ENCODE data around the gene CADM2.

The CADM2 gene

DNA sequence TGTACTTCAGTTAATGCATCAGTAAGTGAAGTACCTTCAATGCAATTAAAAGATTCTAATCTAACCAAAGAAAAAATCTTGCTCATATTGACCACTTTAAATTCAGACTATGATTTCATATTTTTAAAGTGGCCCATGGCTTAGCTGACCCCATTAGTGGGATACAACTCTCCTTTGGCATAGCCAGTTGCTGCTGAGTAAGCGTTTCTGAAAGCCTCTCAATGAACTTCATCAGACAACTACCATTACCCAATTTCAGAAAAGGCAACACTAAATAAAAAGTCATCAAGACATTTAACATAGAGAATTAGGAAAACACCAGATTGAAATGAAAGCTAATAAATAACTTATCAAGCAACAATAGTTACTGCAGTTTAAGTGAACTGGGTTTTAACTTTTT, 27.0 kb downstream of the CADM2 start:
- no peak for DNase-seq

DNA sequence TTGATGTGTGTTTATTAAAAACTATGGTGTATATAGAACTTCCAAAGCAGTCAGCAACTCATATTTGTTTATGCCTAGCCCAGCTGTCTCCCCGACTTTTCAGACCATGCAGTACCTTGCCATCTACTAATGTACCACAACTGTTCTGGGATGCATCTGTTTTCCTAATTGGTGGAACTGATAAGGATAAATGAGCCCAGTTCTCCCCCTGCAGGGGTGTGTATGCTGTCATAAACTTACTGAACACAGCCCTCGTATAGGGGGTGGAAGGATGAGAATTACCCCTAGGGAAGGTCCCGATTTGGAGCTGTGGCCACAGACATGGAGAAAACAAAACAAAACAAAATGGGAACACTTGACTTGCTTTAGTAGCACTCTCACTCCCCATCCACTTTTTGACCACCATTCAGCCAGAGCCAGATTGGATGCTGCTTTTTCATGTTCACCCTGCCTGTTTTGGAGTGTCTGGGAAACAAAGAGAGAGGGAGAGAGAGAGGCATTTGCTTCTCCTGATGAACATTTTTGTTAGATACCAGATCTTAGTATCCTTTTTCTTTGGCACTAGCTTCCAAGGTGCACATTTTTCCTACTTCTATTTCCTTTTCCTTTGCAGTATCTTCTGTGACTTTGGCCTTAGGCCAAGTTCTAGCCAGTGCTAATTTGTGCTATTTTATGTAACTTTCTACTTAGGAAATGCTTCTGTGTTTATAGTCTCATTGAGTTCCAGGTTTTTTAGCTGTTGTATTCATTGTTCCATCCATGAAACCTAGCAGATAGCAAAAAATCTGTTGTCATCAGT, 29.1 kb downstream of the CADM2 start:
- no peak for DNase-seq

DNA sequence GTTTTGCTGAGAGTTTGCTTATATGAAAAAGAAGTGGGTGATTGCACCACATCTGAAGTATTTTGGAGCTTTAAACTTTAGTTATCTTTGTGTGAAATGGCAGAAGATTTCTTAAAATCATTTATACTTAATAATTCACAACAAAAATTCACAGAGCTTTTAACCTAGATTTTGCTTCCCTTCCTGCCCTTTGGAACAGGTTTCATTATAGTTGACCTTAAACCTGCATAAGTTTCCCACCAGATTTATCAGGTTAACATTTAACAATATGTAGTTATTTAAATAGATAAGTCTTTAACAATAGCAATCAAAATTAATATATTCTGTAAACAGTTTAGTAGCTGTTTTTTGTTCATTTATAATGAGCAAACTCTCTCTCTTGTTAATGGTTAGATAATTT, 30.3 kb downstream of the CADM2 start:
- DNase-seq = no peak

DNA sequence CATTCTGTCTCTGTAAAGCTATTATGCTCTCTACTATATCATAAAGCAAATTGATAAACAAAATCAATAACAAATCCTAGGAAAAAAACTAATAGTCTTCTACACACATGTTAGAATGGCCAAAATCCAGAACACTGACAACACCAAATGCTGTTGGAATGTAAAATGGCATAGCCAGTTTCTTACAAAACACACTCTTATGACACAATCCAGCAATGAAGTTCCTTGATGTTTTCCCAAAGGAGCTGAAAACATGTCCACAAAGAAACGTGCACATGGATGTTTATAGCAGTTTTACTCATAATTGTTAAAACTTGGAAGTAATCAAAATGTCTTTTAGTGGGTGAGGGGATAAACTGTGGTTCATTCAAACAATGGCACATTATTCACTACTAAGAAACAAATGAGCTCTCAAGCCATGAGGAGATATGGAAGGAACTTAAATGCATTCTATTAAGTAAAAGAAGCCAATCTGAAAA, 32.7 kb downstream of the CADM2 start:
- no peak for DNase-seq

DNA sequence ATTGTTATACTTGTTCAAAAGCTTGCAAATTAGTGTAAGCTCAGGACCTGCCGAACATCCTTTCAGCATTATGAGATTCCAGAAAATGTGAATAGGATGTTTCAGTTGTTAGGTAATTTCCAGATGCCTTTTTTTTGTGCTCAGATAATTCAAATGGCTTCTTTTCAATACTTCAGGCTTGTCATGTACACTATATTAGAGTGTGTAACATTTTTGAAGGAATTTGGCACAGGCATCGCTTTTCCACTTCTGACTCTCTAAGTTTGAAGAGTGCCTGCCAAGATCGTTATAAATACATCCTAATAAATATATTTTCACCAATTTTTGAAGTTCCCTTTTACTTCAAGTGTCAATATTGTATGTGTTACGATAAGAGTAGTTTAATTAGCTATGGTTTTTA, 35.2 kb downstream of the CADM2 start:
- DNase-seq = no peak

DNA sequence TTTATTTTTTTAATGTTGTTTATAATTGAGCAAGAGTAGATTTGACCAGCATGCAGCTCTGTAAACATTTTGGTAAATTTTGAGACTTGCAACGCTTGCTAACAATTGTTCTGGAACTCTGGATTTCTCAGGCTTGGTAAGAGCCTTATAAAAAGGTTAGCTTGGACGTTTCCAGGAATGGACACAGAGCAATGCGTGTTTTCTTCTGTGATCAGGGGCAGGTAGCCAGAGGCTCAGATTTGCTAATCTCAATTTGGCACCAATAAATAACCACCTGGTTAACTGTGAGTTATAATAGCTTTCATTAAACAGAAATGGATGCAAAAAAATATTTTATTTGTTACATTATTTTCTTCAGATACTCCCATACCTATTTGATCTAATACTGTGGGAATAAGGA, 39.8 kb downstream of the CADM2 start:
- DNase-seq = no peak

DNA sequence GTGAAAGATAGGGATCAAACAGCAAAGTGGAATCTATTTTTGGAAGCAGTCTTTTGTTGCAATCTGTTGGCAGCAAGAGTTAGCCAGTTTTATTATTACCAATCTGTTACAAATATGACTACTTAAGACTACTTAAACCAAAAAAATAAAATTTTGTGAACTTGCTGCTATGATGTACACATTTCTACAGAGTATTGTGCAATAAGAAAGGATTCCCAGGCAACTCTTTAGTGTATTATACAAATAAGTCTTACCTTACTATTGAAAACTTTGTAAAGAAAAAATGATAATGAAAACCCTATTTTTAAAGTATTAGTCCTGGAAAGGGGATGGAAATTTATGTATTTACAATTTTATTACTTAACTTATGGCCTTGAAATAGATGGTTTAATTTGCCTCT, 44.7 kb downstream of the CADM2 start:
- DNase-seq = no peak

DNA sequence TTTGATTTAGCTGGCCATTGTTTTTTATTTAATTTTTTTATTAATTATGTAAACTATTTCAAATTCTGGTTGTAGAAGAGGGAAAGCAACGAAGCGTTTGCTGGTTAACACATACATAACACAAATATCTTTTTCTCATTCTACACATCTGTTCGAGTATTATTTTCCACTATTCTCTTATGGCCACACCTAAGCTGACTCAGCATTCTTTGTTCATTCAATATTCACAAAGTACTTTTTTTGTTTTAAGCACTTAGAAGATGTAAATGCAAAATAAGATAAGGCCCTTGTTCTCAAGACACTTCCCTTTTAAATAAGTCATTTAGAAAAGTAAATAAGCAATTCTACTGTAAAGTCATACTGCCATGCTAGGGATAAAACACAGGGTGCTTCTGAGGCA, 45.4 kb downstream of the CADM2 start:
- no peak for DNase-seq

DNA sequence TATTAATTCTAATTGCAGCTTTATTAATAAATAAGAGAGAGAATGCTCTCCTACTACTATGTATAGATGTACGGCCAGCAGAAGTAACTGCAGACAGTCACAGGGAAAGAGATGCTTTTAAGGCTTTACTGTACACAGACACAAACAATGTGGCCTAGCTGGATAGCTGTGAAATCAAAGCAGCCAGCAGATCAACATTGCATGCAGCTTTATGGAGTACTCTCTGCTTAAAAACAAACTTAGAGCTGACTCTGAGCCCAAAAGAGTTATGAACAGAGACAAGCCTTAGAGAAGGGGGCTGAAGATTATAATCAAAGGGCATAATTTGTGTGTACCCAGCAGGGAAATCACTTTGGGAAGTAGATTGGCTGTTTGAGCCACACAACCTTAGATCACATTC, 47.2 kb downstream of the CADM2 start:
- no peak for DNase-seq

DNA sequence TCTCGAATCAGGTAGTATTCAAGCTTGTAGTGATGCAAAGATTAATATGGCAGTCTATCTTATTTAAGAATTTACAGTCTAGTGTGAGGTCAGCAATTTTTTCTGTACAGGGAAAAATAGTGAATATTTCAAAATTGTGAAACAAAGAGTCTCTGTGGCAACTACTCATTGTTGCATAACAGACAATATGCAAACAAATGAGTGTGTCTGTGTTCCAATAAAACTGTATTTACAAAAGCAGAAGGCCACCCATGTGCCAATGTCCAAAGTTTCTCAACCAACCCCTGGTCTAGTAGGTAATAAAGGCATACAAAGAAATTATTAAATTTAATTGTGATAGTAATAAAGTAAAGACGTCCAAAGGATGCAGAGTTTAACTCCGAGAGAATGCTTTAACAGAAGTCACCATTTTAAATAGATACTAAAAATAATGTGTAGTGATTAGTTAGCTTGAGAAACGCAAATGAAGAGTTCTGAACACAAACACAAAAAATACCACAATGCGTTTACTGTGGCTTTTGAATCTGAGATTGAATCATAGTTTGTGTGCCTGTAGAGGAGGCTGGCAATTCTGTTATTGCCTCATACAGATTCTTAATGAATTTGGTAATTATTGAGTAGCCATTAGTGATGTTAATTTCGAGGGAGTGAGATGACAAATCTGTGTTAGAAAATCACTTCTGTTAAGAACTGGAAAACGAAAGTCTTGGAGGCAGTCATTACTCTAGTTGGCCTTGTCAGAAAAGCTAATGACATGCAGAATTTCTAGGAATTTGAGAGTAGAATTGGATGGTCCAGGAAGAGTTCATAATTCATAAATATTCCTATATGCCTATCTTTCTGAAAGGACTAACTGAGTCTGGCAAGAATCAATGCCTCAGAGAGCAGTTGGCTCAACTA, 48.7 kb downstream of the CADM2 start:
- no peak for DNase-seq

DNA sequence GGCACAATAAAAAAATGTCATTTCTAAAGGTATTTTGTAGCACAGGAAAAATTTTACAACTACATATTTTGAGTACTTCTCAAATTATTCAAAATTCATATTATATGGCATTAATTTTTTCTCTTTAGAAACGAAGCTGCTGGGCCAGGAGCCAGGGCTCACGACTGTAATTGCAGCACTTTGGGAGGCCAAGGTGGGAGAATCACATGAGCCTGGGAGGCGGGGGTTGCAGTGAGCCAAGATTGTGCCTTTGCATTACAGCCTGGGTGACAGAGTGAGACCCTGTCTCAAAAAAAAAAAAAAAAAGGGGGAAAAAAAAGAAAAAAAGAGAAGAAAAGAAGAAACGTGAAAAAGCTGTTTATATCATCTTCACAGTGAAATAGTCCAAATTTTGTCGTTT, 62.0 kb downstream of the CADM2 start:
- DNase-seq = no peak

DNA sequence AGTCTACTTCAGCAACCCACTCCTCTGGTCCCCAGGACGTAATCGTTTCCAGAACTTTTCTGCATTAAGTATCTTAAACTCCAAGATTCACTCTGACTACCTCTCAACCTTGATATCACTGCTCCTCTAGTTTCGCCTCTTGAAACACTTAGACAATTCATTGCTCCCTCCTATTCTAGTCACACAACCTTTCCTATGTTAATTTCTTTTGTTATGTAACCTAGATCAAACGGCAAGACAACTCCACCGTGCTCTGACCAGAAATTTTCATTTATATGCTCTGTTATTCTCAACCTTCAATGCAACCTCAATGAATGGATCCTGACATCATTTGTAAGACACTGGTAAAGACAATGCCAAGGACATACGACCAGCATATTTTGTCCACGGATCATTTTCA, 71.3 kb downstream of the CADM2 start:
- DNase-seq = no peak

DNA sequence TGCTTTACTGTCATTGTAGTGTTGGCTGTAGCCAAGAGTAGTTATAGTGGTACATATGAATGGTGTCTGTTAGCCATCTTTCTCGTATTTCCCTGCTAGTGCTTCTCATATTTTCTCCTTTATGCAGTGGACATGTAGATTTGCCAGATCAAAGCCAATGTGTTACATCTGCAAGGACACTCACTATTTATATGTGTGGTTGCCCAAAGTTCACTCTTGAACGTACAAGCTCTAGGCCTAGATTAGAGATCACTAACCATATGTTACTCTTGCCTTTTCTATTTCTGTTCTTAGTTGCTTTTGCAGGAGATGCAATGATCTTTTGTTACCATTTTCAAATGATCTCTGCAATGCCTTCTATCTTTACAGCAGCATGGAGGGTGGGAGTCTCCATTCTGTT, 78.4 kb downstream of the CADM2 start:
- no peak for DNase-seq

DNA sequence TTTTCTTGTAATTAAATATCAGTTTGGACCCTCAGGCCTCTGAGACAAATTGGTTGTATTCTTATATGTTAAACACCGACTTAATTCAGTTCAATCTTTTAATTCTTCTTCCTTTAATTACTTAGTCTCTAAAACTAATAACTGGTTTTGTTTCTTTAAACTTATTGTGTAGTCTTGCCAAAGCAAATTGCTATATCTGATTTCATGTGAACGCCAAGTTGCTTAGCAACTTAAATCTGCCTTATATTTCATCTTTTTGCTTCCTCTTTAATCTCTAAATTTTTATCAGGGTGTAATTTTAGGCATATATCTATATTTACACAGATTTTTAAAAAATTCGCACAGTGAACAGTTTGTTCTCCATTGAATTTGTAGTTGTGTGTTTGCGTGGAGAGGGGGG, 82.2 kb downstream of the CADM2 start:
- no peak for DNase-seq

DNA sequence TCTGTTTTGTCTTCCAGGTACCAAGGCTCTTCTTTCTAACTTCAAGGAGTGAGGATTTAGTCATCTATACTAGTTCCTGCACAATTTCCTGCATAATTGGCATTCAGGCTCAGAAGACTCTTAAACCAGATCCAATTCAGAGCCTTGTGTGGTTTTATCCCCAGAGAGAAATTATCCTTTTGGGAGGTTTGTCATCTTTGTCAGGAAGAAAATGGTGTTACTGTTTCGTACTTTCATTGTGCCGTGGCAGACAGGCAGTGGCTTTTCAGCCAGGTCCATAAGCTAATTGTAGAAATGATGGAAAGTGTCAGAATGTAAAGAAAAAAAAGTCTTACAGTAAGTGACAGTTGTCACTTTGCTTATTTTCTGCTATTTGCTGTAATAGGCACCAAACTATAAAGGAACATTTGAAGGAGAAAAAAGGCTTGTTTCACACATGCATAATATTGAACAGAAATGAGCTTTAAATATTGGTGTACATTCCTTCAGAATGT, 82.8 kb downstream of the CADM2 start:
- no peak for DNase-seq

DNA sequence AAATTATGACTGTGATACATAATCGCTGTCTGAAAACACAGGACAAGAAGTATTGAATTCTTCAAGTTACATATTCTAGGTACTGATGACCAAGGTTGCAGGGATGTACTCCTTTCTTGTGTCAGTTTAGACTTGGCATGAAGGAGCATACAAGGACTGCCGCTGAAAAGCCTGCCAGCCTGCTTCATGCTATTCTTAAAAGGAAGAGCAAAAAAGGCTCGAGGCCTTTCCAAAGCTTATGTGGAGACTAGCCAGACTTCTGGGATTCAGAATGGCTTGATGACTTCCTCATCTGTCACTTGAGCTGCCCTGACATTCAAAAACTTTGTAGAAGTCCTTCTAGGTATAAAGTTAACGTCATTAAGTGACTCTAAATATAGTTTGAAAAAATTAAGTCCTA, 92.0 kb downstream of the CADM2 start:
- DNase-seq = no peak

DNA sequence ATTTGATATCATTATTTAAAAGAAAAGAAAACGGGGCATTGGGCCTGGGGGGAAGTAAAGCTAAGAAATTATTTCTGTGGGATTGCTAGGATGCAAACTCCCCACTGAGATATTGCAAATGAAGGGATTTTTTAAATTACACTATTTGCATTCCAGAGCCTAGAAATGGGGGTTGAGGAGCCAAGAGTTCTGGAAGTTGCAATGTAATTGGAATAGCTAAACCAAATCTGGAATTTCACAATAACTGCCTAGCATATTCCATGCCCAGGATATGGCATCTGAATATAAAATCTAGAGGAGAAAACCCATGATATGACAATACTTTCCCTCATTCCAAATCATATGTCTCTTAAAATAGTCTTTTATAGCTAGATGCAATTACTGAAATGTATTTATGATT, 93.0 kb downstream of the CADM2 start:
- no peak for DNase-seq

DNA sequence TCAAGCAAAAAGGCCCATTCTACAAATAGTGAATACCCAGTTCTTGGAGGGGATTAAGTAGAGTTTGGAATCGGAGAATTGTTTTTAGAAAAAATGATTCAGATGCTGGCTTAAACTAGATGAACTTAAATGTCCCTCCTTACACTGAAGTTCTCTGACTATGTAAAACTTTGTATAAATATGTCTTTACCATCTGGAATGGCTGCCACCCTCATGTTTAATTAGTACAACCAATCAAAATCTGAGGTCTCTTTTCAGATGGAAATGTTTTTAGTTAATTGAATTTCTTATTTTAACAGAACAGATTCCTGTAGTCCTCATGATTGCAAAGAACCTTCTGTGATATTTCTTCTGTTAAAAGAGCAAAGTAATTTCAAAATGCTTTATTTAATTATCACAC, 94.8 kb downstream of the CADM2 start:
- DNase-seq = no peak

DNA sequence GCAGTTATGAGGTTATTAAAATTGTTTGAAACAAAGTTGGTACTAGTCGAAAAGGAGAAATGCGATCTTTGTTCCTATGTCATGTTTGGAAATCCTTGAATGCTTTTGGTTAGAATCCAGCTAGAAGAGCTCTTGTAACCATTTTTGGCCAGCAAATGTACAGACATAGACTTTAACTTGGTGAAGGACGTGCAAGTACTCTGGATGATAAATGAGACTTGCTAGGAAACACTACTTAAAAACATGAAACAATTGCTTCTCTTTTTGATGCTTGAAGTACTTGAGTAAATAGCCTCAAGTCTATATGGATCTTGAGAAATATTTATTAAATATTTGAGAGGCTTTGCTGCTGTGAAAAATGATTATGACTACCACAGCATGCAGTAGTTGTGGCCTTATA, 95.8 kb downstream of the CADM2 start:
- DNase-seq = no peak

DNA sequence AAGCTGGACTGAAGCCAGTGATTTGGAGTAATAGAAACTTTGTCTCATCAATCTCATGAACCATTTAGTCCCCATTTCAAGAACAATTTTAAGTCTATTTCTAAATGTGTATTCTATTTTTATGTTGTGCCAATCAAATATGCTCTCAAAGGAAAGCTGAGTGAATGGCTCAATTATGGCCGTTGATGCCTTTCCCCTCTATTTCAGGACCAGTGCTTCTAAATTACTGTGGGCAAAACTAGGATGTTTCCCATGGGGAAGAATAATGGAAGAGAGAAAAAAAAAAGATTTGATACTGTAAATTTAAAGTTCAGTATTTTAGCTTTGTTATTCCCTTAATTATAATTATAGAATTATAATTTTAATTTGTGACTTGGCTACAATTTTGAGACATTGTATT, 110.1 kb downstream of the CADM2 start:
- no peak for DNase-seq

DNA sequence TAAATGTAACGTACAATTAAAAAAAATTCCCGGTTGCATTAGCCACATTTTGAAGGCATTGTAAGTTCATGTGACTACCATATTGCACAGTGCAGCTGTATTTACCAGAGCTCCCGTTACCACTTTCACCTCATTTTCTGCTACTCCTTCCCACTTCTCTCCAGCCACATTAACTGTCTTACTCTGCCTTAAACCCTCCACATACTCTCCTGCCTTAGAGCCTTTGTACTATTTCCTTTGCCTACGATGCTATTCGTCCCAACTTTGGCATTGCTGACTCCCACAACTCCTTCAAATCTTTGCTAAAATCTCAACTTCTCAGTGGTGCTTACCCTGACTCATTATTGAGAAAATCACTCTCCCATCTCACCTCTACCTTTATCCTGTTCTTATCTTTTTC, 115.2 kb downstream of the CADM2 start:
- no peak for DNase-seq

DNA sequence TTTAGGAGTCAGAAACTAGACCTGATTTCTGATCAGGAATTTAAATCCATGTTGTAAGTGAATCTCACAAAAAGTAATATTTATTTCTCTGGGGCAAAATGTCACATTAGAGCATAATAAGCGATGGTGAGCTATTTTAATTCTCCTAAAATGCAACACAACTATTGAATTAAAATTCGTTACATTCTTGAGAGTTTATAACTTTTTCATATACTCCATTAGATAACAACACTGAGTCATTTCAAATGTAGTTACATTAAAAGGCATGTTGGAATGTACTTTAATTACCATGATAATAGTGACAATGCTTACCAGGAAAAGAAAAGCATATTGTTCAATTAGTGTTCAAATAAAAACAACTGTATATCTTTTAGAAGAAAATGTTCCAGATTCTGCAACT, 116.9 kb downstream of the CADM2 start:
- no peak for DNase-seq

DNA sequence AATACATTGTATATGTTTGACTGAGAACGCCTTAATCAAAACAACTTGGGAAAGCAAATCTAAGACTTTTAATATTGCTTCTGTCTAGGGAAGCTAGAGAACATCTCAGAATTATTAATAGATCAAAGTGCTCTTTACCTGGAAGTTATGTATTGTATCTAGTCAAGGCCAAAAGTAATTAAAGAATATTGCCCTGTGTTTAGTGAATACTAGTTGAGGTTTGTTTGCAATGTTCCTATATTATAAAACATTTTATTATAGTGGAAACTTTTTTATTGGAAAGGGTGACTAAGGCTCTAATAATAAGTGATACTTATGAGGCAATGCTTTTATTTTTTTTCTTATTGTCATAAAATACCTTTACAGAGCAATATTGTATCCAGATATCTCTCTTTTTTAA, 118.2 kb downstream of the CADM2 start:
- DNase-seq = no peak
